GM10266 (cell line): Measurements from ENCODE around the gene ZBTB20.

Source experiments
- DNase-seq: peaks from one replicate; pipeline ENCODE4 v3.0.0; 2012; ENCODE audit errors: extremely low spot score
- TF ChIP-seq, protein P1 (sequence below): IDR thresholded peaks from 2 replicates; pipeline ENCODE4 v1.5.1; 2012; ENCODE audit warnings: mild to moderate bottlenecking, low read depth; ENCODE audit not compliant: control insufficient read depth, insufficient read depth; ENCODE audit errors: missing control alignments

ZBTB20 gene

DNA sequence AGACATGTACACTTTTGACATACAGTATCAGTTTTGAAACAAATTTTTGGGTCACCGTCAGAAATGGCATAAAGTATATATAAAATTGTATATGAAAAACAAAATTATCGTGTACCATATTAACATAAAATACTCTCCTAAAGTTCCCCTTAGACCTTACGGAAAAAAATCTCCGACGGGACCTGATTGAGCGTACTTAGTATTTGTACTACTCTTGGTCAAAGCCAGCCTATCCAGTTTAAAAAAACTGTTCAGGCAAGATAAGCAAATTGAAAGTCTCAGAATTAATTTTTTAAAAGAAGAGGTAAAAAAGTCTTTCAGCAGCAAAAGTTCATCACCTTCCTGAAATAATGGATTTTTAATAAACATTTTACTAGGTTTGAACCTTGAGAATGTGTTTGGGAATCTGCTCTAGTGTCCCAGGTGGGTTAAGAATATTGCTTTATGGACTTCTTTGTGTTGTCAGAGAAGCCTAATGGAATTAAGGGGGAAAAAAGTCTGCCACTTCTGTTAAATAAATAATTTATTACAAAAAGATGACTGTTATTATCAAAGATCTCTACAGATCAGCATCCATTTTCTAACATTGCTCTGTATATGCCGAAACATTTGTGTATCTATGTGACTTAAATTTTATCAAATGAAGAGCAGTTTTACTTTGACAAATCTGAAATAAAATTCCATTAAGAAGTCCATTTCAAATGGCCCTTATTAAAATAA, 48.6 kb downstream of the ZBTB20 start:
- no peak for DNase-seq
- TF ChIP-seq, protein P1, sequence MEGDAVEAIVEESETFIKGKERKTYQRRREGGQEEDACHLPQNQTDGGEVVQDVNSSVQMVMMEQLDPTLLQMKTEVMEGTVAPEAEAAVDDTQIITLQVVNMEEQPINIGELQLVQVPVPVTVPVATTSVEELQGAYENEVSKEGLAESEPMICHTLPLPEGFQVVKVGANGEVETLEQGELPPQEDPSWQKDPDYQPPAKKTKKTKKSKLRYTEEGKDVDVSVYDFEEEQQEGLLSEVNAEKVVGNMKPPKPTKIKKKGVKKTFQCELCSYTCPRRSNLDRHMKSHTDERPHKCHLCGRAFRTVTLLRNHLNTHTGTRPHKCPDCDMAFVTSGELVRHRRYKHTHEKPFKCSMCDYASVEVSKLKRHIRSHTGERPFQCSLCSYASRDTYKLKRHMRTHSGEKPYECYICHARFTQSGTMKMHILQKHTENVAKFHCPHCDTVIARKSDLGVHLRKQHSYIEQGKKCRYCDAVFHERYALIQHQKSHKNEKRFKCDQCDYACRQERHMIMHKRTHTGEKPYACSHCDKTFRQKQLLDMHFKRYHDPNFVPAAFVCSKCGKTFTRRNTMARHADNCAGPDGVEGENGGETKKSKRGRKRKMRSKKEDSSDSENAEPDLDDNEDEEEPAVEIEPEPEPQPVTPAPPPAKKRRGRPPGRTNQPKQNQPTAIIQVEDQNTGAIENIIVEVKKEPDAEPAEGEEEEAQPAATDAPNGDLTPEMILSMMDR, result no peak

DNA sequence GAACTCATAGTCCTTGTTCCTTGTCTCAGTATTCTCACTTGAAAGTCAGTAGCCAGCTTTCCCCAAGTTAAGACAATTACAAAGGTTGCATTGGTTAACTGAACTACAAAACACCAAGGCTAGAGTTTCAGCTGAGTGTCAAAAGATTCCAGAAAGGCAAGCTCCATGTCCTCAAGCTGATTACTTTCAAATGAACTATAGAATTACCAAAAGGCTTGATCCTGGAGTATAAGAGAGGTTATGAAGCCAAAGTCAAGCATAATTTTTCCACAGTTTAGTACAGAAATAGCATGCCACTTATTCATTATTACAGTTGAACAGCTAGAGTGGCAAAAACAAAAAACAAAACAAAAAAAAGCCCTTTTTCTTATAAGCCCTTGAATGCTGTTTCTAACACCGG, 51.9 kb downstream of the ZBTB20 start:
- no peak for DNase-seq
- TF ChIP-seq, protein P1, result no peak

DNA sequence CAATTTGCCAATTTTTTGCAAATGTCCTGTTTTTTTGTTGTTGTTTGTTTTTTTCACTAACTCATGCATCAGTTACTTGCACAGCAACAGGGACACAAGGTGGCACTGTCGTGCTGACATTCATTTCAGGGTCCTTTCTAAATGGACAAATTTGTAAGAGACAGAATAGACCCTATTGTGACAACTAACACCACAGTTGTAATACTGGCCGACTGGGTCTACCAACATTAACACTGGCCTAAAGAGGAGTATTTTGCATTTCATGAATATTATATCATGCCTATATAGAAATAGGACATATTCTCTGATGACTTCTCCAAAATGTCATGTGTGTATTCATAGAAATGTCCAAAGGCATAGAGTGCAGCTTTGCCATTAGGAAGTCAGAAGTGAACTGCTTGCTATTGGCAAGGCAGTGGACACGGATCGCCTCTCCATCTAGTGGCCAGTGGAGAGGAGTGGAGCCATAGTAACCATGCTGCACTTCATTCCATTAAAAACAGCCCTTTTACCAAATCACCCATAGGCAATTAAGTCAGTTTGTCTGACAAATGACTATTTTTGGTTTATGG, 54.8 kb downstream of the ZBTB20 start:
- TF ChIP-seq, protein P1, result peak; percentile 79
- DNase-seq, result peak; percentile 17

DNA sequence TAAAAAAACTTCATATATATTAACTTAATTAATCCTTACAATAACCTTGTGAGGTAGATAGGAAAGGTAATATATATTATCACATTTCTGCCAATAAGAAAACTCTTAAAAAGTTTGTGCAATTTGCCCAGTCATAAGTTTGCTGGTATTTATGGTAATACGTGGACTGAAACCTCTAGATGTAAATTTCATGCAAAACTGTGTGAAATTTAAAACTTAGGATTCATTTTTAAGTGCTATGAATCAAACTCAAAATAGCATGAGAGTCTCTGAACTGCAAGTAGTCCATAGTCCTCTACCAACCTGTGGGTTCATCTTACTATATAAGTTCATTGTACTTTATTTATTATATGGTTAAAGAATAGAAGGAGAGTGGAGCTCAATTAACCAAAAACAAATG, 56.4 kb downstream of the ZBTB20 start:
- TF ChIP-seq, protein P1, result no peak
- no peak for DNase-seq

DNA sequence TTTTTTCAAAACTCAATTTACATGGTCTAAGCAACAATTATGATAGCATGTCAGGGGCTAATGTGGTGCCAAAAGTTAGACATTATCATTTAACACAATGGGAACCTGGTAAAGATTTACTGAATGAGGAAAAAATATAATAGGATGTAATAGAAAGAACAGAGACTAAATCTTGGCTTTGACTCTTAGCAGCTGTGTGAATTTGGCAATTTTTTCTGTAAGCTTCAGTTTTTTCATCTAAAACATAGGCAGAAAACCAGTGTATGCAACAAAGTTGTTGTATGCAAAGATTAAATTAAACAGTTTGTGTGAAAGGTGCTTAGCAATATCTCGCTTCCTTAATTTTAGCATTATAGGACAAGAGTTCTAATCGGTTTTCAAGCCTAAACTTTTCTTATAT, 57.6 kb downstream of the ZBTB20 start:
- DNase-seq, result no peak
- TF ChIP-seq, protein P1, result no peak

DNA sequence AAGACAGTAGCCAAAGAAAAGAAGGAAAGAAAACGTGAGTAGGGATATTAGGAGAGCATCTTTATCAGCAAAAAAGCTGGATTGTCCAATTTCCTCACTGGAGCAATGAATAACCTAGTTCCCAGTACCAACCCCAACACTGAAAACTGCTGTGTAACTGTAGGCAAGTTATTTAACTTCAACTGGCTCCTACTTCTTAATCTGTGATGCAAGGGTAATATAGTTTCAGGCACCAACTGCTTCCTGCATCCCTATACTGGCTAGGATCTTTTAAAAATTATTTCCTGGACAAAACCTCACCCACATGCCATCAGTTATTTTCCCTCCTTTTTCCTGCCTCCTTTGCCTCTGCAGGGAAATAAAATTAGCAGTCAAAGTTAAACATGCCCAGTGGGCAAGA, 59.6 kb downstream of the ZBTB20 start:
- TF ChIP-seq, protein P1, result no peak
- no peak for DNase-seq

DNA sequence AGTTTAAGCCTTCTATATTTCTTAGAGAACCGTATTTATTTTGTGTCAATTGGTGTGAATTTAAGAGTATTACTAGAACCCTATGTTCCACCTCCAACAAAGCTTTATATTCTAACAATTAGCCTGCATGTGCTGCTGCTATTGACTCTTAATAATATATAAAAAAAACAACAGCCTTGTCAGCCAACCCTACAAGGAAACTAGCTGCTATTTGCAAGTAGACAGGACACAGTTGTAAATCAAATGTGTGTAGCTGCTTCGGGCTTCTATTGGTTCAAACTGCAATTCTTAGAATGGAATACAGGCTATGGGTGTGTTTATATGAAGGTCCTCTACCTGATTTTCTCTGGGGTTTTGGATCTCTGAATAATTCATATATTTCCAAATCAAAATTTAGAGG, 60.7 kb downstream of the ZBTB20 start:
- DNase-seq, result no peak
- TF ChIP-seq, protein P1, result no peak
